H1 (cell line): Measurements from ENCODE around the gene HECTD4. TPM values are rescaled to one million over a fixed set of nuclear protein-coding genes. Genes with fewer than 3 reads are reported as not detected.

Source experiments
- CTCF ChIA-PET: fragments of 300-600 bp; sonication (Branson Sonifier 250); formaldehyde crosslinking; loops from one replicate; lab custom pipeline; 2021; ENCODE audit not compliant: partially characterized antibody; lab: Charles Lee
- POLR2A ChIA-PET: fragments of 300-600 bp; sonication (Branson Sonifier 250); formaldehyde crosslinking; loops from one replicate; lab custom pipeline; 2021; ENCODE audit warnings: inconsistent platforms; ENCODE audit not compliant: partially characterized antibody; lab: Charles Lee
- DNase-seq, 2 experiments: peaks; one replicate each; pipeline versions ENCODE4 v3.0.0 to v3.0.0-alpha.2; 2010 to 2022; ENCODE audit warnings: low spot score in 2 of 2, low read depth in 1 of 2, mixed read lengths in 1 of 2
- FAIRE-seq: peaks from 2 replicates; lab custom pipeline; 2011; peaks lifted over from hg19 to GRCh38; lab: Jason Lieb, UNC
- H2AFZ ChIP-seq: 2 replicates; pipeline ENCODE4 v1.8.1; 2012; ENCODE audit warnings: low read length, inconsistent platforms
- H2AK5ac ChIP-seq: 2 replicates; pipeline ENCODE4 v1.6.1; 2013; ENCODE audit warnings: low read depth, low read length
- H2BK120ac ChIP-seq: replicated peaks from 2 replicates; pipeline ENCODE3; 2013; ENCODE audit warnings: low read depth, low read length, inconsistent platforms
- H2BK12ac ChIP-seq: 2 replicates; pipeline ENCODE4 v1.6.1; 2013; ENCODE audit warnings: low read depth, low read length
- H2BK15ac ChIP-seq: 2 replicates; pipeline ENCODE4 v1.6.1; 2013; ENCODE audit warnings: low read length
- H2BK20ac ChIP-seq: 2 replicates; pipeline ENCODE4 v1.6.1; 2013; ENCODE audit warnings: low read length
- H2BK5ac ChIP-seq: 2 replicates; pipeline ENCODE4 v1.6.1; 2013; ENCODE audit warnings: low read depth, low read length
- H3K14ac ChIP-seq: 2 replicates; pipeline ENCODE4 v1.6.1; 2013; ENCODE audit warnings: inconsistent platforms; ENCODE audit not compliant: insufficient read length
- H3K18ac ChIP-seq: 2 replicates; pipeline ENCODE4 v1.6.1; 2013; ENCODE audit warnings: low read length; ENCODE audit errors: extremely low read depth
- H3K23ac ChIP-seq: 2 replicates; pipeline ENCODE4 v1.6.1; 2013; ENCODE audit warnings: inconsistent platforms; ENCODE audit not compliant: insufficient read length
- H3K23me2 ChIP-seq: 2 replicates; pipeline ENCODE4 v1.6.1; 2013; ENCODE audit warnings: low read depth, low read length
- H3K27ac ChIP-seq: 2 replicates; pipeline ENCODE4 v1.6.1; 2011; ENCODE audit warnings: low read depth, low read length, inconsistent platforms
- H3K27me3 ChIP-seq, 4 experiments: replicated peaks in 1 of 4; 1 replicate in 1 of 4; 2 replicates in 3 of 4; pipeline versions ENCODE4 v1.6.1 to v1.8.1; 2011 to 2013; ENCODE audit warnings: low read length in 3 of 4, mild to moderate bottlenecking in 3 of 4, inconsistent platforms in 2 of 4, mixed read lengths in 2 of 4, moderate library complexity in 1 of 4; ENCODE audit not compliant: control insufficient read depth in 3 of 4, insufficient read depth in 3 of 4; ENCODE audit errors: extremely low read depth in 1 of 4
- H3K36me3 ChIP-seq, 4 experiments: 2 replicates each; pipeline versions ENCODE4 v1.6.1 to v1.8.1; 2011 to 2013; ENCODE audit warnings: mild to moderate bottlenecking in 4 of 4, low read length in 3 of 4, moderate library complexity in 2 of 4, control low read depth in 1 of 4, inconsistent platforms in 1 of 4; ENCODE audit not compliant: insufficient read depth in 4 of 4, control insufficient read depth in 2 of 4
- H3K4ac ChIP-seq: replicated peaks from 2 replicates; pipeline ENCODE3; 2013; ENCODE audit warnings: low read length, low read depth, mixed read lengths, inconsistent platforms; ENCODE audit not compliant: insufficient read length
- H3K4me1 ChIP-seq, 4 experiments: replicated peaks in 1 of 4; 1 replicate in 1 of 4; 2 replicates in 3 of 4; pipeline versions ENCODE4 v1.6.1 to v1.8.1; 2011 to 2013; ENCODE audit warnings: low read length in 3 of 4, inconsistent platforms in 2 of 4, mixed read lengths in 1 of 4; ENCODE audit not compliant: insufficient read depth in 4 of 4, control insufficient read depth in 3 of 4
- H3K4me2 ChIP-seq, 2 experiments: 2 replicates each; pipeline versions ENCODE4 v1.6.1 to v1.8.1; 2011 to 2013; ENCODE audit warnings: low read depth in 2 of 2, low read length in 2 of 2, control low read depth in 1 of 2, inconsistent platforms in 1 of 2, mild to moderate bottlenecking in 1 of 2; ENCODE audit not compliant: insufficient read depth in 1 of 2
- H3K4me3 ChIP-seq, 4 experiments: fragments of 200-600, 300-600 bp in 1 of 4; sonication (generic), shearing (Covaris generic), sonication (Bioruptor Twin) in 1 of 4; 2 replicates each; pipeline versions ENCODE4 v1.5.1 to v1.8.1; 2011 to 2016; ENCODE audit warnings: low read length in 4 of 4, low read depth in 3 of 4, control low read depth in 2 of 4, inconsistent platforms in 2 of 4, mild to moderate bottlenecking in 2 of 4, mixed read lengths in 1 of 4, moderate library complexity in 1 of 4; ENCODE audit not compliant: insufficient read depth in 2 of 4; ENCODE audit errors: extremely low read depth in 1 of 4
- H3K56ac ChIP-seq: replicated peaks from 2 replicates; pipeline ENCODE3; 2013; ENCODE audit warnings: low read depth, mild to moderate bottlenecking, mixed read lengths, low read length, inconsistent platforms; ENCODE audit not compliant: insufficient read length
- H3K79me1 ChIP-seq: 2 replicates; pipeline ENCODE4 v1.6.1; 2013; ENCODE audit warnings: low read depth, low read length, control low read depth
- H3K79me2 ChIP-seq, 2 experiments: 2 replicates each; pipeline versions ENCODE4 v1.6.1 to v1.8.1; 2012 to 2013; ENCODE audit warnings: low read length in 2 of 2, mild to moderate bottlenecking in 2 of 2, inconsistent platforms in 1 of 2; ENCODE audit not compliant: insufficient read depth in 2 of 2, control insufficient read depth in 1 of 2
- H3K9ac ChIP-seq, 4 experiments: replicated peaks in 1 of 4; 1 replicate in 1 of 4; 2 replicates in 3 of 4; pipeline versions ENCODE4 v1.6.1 to v1.8.1; 2011 to 2013; ENCODE audit warnings: low read depth in 3 of 4, low read length in 3 of 4, control low read depth in 2 of 4, mild to moderate bottlenecking in 2 of 4, moderate library complexity in 2 of 4, inconsistent platforms in 1 of 4; ENCODE audit errors: extremely low read depth in 1 of 4
- H3K9me3 ChIP-seq, 2 experiments: 2 replicates each; pipeline versions ENCODE4 v1.6.1 to v1.8.1; 2012 to 2013; ENCODE audit warnings: mild to moderate bottlenecking in 2 of 2, moderate library complexity in 2 of 2, control low read depth in 1 of 2, inconsistent platforms in 1 of 2, low read depth in 1 of 2, low read length in 1 of 2, mixed read lengths in 1 of 2; ENCODE audit not compliant: insufficient read depth in 2 of 2
- H4K20me1 ChIP-seq, 2 experiments: replicated peaks in 1 of 2; 2 replicates each; pipeline versions ENCODE3 to v1.8.1; 2011 to 2013; ENCODE audit warnings: inconsistent platforms in 2 of 2, low read length in 2 of 2, mild to moderate bottlenecking in 1 of 2; ENCODE audit not compliant: insufficient read depth in 2 of 2, control insufficient read depth in 1 of 2
- H4K5ac ChIP-seq: 2 replicates; pipeline ENCODE4 v1.6.1; 2013; ENCODE audit warnings: low read length, low read depth, mixed read lengths, inconsistent platforms; ENCODE audit not compliant: insufficient read length
- H4K8ac ChIP-seq: 2 replicates; pipeline ENCODE4 v1.8.0; 2013; ENCODE audit warnings: mild to moderate bottlenecking, moderate library complexity, low read length, inconsistent platforms; ENCODE audit not compliant: insufficient read depth; ENCODE audit errors: extremely low read depth
- H4K91ac ChIP-seq: replicated peaks from 2 replicates; pipeline ENCODE3; 2013; ENCODE audit warnings: low read length, mixed read lengths, inconsistent platforms; ENCODE audit not compliant: insufficient read length
- CTCF ChIP-seq, 3 experiments: IDR thresholded peaks; 1 replicate in 2 of 3; 2 replicates in 1 of 3; pipeline versions ENCODE4 v1.5.1 to v1.6.1; 2011; ENCODE audit warnings: low read length in 3 of 3, mild to moderate bottlenecking in 3 of 3, inconsistent platforms in 2 of 3, low read depth in 1 of 3, moderate library complexity in 1 of 3; ENCODE audit not compliant: insufficient read depth in 1 of 3; ENCODE audit errors: control extremely low read depth in 1 of 3
- EP300 ChIP-seq, 2 experiments: IDR thresholded peaks; 1 replicate in 1 of 2; 2 replicates in 1 of 2; pipeline ENCODE4 v1.6.1; 2011 to 2012; ENCODE audit warnings: low read depth in 2 of 2, low read length in 2 of 2, mild to moderate bottlenecking in 2 of 2, borderline replicate concordance in 1 of 2, inconsistent platforms in 1 of 2, moderate library complexity in 1 of 2
- JUN ChIP-seq: IDR thresholded peaks from 2 replicates; pipeline ENCODE4 v1.6.1; 2011; ENCODE audit warnings: low read depth, mild to moderate bottlenecking, improper control_type of control experiment, low read length
- KDM5A ChIP-seq: fragments of 200-600 bp; IDR thresholded peaks from 2 replicates; pipeline ENCODE4 v1.7.1; 2012; ENCODE audit warnings: mild to moderate bottlenecking, low read length, inconsistent platforms, mixed read lengths
- SP1 ChIP-seq: IDR thresholded peaks from 2 replicates; pipeline ENCODE4 v1.6.1; 2011; ENCODE audit warnings: low read depth, low read length
- SUZ12 ChIP-seq: fragments of 200-600 bp; sonication (generic); IDR thresholded peaks from 2 replicates; pipeline ENCODE4 v1.6.1; 2012; ENCODE audit warnings: mild to moderate bottlenecking, inconsistent platforms, low read length, moderate library complexity, mixed read lengths
- TCF12 ChIP-seq: IDR thresholded peaks from 2 replicates; pipeline ENCODE4 v1.6.1; 2011; ENCODE audit warnings: low read depth, mild to moderate bottlenecking, low read length
- TEAD4 ChIP-seq: IDR thresholded peaks from 2 replicates; pipeline ENCODE4 v1.6.1; 2012; ENCODE audit warnings: low read depth, low read length, inconsistent platforms, mixed read lengths
- WGBS, 2 experiments: shearing (Covaris generic) in 1 of 2; methylation state at CpG; one replicate each; pipeline versions ENCODE4 v1.1.6 to v1.1.7; 2013 to 2015; ENCODE audit warnings: low lambda C conversion rate in 2 of 2, mixed read lengths in 2 of 2, inconsistent platforms in 1 of 2, low coverage in 1 of 2, missing lambda C conversion rate in 1 of 2; ENCODE audit not compliant: insufficient replicate concordance in 2 of 2, insufficient coverage in 1 of 2, insufficient read length in 1 of 2; ENCODE audit errors: extremely low coverage in 1 of 2, missing lambda C conversion rate in 1 of 2; 5-methylcytosine and 5-hydroxymethylcytosine counted together
- polyA plus RNA-seq, 7 experiments: library from polyadenylated mRNA; depleted of rRNA in 3 of 7; stranded (reverse) in 5 of 7; unstranded in 2 of 7; fragments of >200 nt in 5 of 7; fragments of 200-250 nt in 2 of 7; gene quantifications; 1 replicate in 5 of 7; 2 replicates in 1 of 7; 4 replicates in 1 of 7; pipeline versions ENCODE4 v1.2.1 to v1.2.3, GENCODE V29; 2011 to 2013; ENCODE audit warnings: missing spikeins in 2 of 7, mixed read lengths in 2 of 7
- total RNA-seq: library from RNA; stranded (reverse); fragmentation: NEBNext Ultra II Directional; extraction: Animal tissue kit (Norgen Biotek cat#: 25700); gene quantifications from 2 replicates; pipeline ENCODE4 v1.2.1, GENCODE V29; 2021
- TF ChIP-seq, protein P1 (sequence below): IDR thresholded peaks from 2 replicates; pipeline ENCODE4 v1.6.1; 2012; ENCODE audit warnings: low read length, inconsistent platforms

Gene HECTD4
- total and polyA plus RNA-seq, 2 of the 8 experiments (the other 6 are each of a cell fraction or from before 2014, with no cell fraction given), result 6.5 to 33.7 TPM

DNA sequence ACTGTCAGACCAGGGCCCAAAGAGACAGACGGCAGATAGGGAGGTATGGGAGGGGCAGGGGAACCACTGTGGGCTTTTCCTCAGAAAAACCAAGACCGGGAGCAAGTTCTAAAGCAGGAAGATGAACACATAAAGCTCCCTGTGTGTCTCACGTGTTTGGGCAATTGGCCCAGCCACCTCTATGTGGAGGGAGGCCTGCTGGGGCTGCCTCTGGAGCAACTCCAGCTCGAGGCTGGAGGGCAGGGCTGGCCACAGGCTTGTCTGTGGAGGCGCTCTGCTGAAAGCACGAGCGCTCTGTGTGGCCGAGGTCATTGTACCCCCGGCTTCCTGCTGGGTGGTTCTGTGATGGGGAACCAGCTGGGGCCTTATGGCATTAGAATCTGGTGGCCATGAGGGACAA lies 220.5 kb downstream of the HECTD4 start:
- Histone ChIP-seq H3K18ac (no peak overlapping the region), H2AFZ (no peak overlapping the region), H3K4me1 (no peaks in the 10 kb centered on the region), H2BK20ac (no peak overlapping the region), H3K79me2 (no peaks in the 10 kb centered on the region), H3K4me2 (no peak overlapping the region), H3K27me3 (no peaks in the 10 kb centered on the region), H3K27ac (no peak overlapping the region), H4K91ac (no peak overlapping the region), H2AK5ac (no peak overlapping the region), H3K9ac (no peak overlapping the region), H3K14ac (no peak overlapping the region), H4K20me1 (no peaks in the 10 kb centered on the region), H4K8ac (no peak overlapping the region), H3K4ac (no peak overlapping the region), H3K56ac (no peak overlapping the region), H2BK120ac (no peak overlapping the region), H2BK15ac (no peak overlapping the region), H2BK12ac (no peak overlapping the region), H3K9me3 (peaks cover 13% of the 10 kb centered on the region in 2 experiments), H3K23me2 (no peaks in the 10 kb centered on the region), H3K36me3 (peaks cover 0 to 18% (median 10%) of the 10 kb centered on the region in 4 experiments; a peak in 5 of 8 replicates), H4K5ac (no peak overlapping the region), H3K4me3 (no peak overlapping the region), H3K23ac (no peak overlapping the region), H3K79me1 (no peaks in the 10 kb centered on the region; the same call in 1 of the 2 replicates), H2BK5ac (no peak overlapping the region)
- POLR2A ChIA-PET, result interaction anchor here (1.2 kb wide), 1 partner anchor 9 kb away, joined by 4 read pairs; no protein-coding TSS in a partner anchor
- FAIRE-seq, result no peak
- WGBS, 2 experiments, result 96% methylated on average over 9 of the region's 9 CpGs; no CpG with 5 or more reads in 1 of the 2 experiments
- DNase-seq, result no peak
- CTCF ChIA-PET, result interaction anchor here (1.0 kb wide), 1 partner anchor 9 kb away, joined by 3 read pairs; no protein-coding TSS in a partner anchor
- no peak for TF ChIP-seq TEAD4
- no peak for TF ChIP-seq SP1
- no peak for TF ChIP-seq KDM5A
- TF ChIP-seq SUZ12, result no peak
- no peak for TF ChIP-seq TCF12
- no peak for TF ChIP-seq CTCF (IDR thresholded peaks at IDR 0.05; ENCODE audit: control extremely low read depth in 1 of 3, insufficient read depth in 1 of 3, low read depth in 1 of 3, low read length in 3 of 3)
- TF ChIP-seq, protein P1, sequence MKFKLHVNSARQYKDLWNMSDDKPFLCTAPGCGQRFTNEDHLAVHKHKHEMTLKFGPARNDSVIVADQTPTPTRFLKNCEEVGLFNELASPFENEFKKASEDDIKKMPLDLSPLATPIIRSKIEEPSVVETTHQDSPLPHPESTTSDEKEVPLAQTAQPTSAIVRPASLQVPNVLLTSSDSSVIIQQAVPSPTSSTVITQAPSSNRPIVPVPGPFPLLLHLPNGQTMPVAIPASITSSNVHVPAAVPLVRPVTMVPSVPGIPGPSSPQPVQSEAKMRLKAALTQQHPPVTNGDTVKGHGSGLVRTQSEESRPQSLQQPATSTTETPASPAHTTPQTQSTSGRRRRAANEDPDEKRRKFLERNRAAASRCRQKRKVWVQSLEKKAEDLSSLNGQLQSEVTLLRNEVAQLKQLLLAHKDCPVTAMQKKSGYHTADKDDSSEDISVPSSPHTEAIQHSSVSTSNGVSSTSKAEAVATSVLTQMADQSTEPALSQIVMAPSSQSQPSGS, result no peak
- no peak for TF ChIP-seq JUN
- no peak for TF ChIP-seq EP300 (IDR thresholded peaks at IDR 0.05; ENCODE audit: borderline replicate concordance in 1 of 2, low read depth in 2 of 2, low read length in 2 of 2)
